Eye (tissue), 1 donor: Measurements from ENCODE around the gene AFF3.

Source experiments
- DNase-seq: peaks from one replicate; pipeline ENCODE4 v3.0.0-alpha.2; 2015

The AFF3 gene

GRCh38 chr2:99571021-99571420, 571.4 kb downstream of the AFF3 start:
- no peak for DNase-seq

GRCh38 chr2:99569386-99569785, 573.0 kb downstream of the AFF3 start:
- no peak for DNase-seq

GRCh38 chr2:99565227-99565626, 577.2 kb downstream of the AFF3 start:
- no peak for DNase-seq

GRCh38 chr2:99562516-99562915, 579.9 kb downstream of the AFF3 start:
- DNase-seq = no peak

GRCh38 chr2:99561804-99562203, 580.6 kb downstream of the AFF3 start:
- no peak for DNase-seq

GRCh38 chr2:99559075-99559662, 583.2 kb downstream of the AFF3 start:
- DNase-seq = peak; percentile 92

GRCh38 chr2:99555404-99555803, 587.0 kb downstream of the AFF3 start:
- DNase-seq = no peak

GRCh38 chr2:99554871-99555270, 587.5 kb downstream of the AFF3 start:
- no peak for DNase-seq

- DNase-seq = peak; percentile 25
Observed at GRCh38 chr2:99554238-99554637, 588.2 kb downstream of the AFF3 start.

- DNase-seq = no peak
Observed at GRCh38 chr2:99552529-99552928, 589.9 kb downstream of the AFF3 start.

GRCh38 chr2:99550368-99550767, 592.0 kb downstream of the AFF3 start:
- no peak for DNase-seq

- peak; percentile 42 for DNase-seq
Observed at GRCh38 chr2:99545604-99546003, 596.8 kb downstream of the AFF3 start.

- no peak for DNase-seq
Observed at GRCh38 chr2:99545066-99545465, 597.3 kb downstream of the AFF3 start.

- no peak for DNase-seq
Observed at GRCh38 chr2:99544608-99545007, 597.8 kb downstream of the AFF3 start.

- no peak for DNase-seq
Observed at GRCh38 chr2:99543247-99543646, 599.1 kb downstream of the AFF3 start.

GRCh38 chr2:99537910-99538485, 604.4 kb downstream of the AFF3 start:
- DNase-seq = no peak

GRCh38 chr2:99524056-99524455, 618.3 kb downstream of the AFF3 start:
- peak; percentile 47 for DNase-seq

- DNase-seq = no peak
Observed at GRCh38 chr2:99522157-99522556, 620.2 kb downstream of the AFF3 start.

- DNase-seq = no peak
Observed at GRCh38 chr2:99520813-99521212, 621.6 kb downstream of the AFF3 start.

- DNase-seq = no peak
Observed at GRCh38 chr2:99520195-99520594, 622.2 kb downstream of the AFF3 start.

- DNase-seq = no peak
Observed at GRCh38 chr2:99514357-99514756, 628.0 kb downstream of the AFF3 start.

- DNase-seq = peak; percentile 26
Observed at GRCh38 chr2:99512181-99512591, 630.2 kb downstream of the AFF3 start.

GRCh38 chr2:99509387-99509786, 633.0 kb downstream of the AFF3 start:
- no peak for DNase-seq

- no peak for DNase-seq
Observed at GRCh38 chr2:99507937-99508818, 634.2 kb downstream of the AFF3 start.
